Measurements from ENCODE around the gene ENO2.

ENO2 gene

GRCh38 chr12:6894321-6894720 lies 20.1 kb upstream of the ENO2 start:
- no peak overlapping the region for H3K23ac ChIP-seq (ENCODE audit: low read depth, low read length, poor library complexity)
- H3K4me1 ChIP-seq (ENCODE audit: control insufficient read depth in 2 of 2, insufficient read depth in 1 of 2, low read depth in 1 of 2, low read length in 2 of 2): peaks cover 4 to 5% of the 10 kb centered on the region in 2 donors
- H4K91ac ChIP-seq (ENCODE audit: low read depth, low read length, poor library complexity): no peak overlapping the region
- H3K4me2 ChIP-seq (ENCODE audit: insufficient read depth, low read length, poor library complexity, severe bottlenecking): no peak overlapping the region
- no CpG with 5 or more reads among the region's 3 CpGs for WGBS, 2 donors (ENCODE audit: extremely low coverage in 2 of 2, insufficient read length in 2 of 2, insufficient replicate concordance in 1 of 2)
- no peak overlapping the region for H2BK15ac ChIP-seq (ENCODE audit: low read length)
- no peak overlapping the region for H3K4ac ChIP-seq (ENCODE audit: low read length)
- no peak overlapping the region for H3K4me3 ChIP-seq (ENCODE audit: low read length in 2 of 2)
- H2BK12ac ChIP-seq (ENCODE audit: low read length): no peak overlapping the region
- H2BK5ac ChIP-seq (ENCODE audit: low read length): no peak overlapping the region
- H3K79me1 ChIP-seq (ENCODE audit: low read depth, low read length): no peaks in the 10 kb centered on the region
- no peak for DNase-seq (ENCODE audit: low spot score)
- H3K9ac ChIP-seq (ENCODE audit: low read depth, low read length, poor library complexity): no peak overlapping the region
- H3K14ac ChIP-seq (ENCODE audit: low read length): no peak overlapping the region
- H4K8ac ChIP-seq (ENCODE audit: low read depth, low read length): no peak overlapping the region
- H2BK120ac ChIP-seq (ENCODE audit: low read depth, low read length): no peak overlapping the region
- H2AFZ ChIP-seq (ENCODE audit: low read length): no peak overlapping the region
- no peaks in the 10 kb centered on the region for H3K27me3 ChIP-seq (ENCODE audit: control insufficient read depth in 3 of 3, insufficient read depth in 3 of 3, low read depth in 1 of 3, low read length in 3 of 3)
- no peak overlapping the region for H2AK5ac ChIP-seq (ENCODE audit: low read depth, low read length)
- no peaks in the 10 kb centered on the region for H3K9me3 ChIP-seq (replicated peaks in 1 of 2; ENCODE audit: control insufficient read depth in 2 of 2, insufficient read depth in 1 of 2, low read depth in 1 of 2, low read length in 2 of 2)
- no peak overlapping the region for H3K18ac ChIP-seq (ENCODE audit: low read length)
- H3K36me3 ChIP-seq (replicated peaks in 1 of 2; ENCODE audit: control insufficient read depth in 2 of 2, insufficient read depth in 2 of 2, low read length in 2 of 2): no peaks in the 10 kb centered on the region
- no peak overlapping the region for H3K27ac ChIP-seq (replicated peaks; ENCODE audit: low read length)

- H4K8ac ChIP-seq (ENCODE audit: low read depth, low read length): no peak overlapping the region
- H2BK5ac ChIP-seq (ENCODE audit: low read length): no peak overlapping the region
- no peak overlapping the region for H3K18ac ChIP-seq (ENCODE audit: low read length)
- peaks cover 0 to 2% of the 10 kb centered on the region in 2 donors for H3K4me1 ChIP-seq (ENCODE audit: control insufficient read depth in 2 of 2, insufficient read depth in 1 of 2, low read depth in 1 of 2, low read length in 2 of 2)
- no peak overlapping the region for H3K23ac ChIP-seq (ENCODE audit: low read depth, low read length, poor library complexity)
- no peaks in the 10 kb centered on the region for H3K36me3 ChIP-seq (replicated peaks in 1 of 2; ENCODE audit: control insufficient read depth in 2 of 2, insufficient read depth in 2 of 2, low read length in 2 of 2)
- no peak overlapping the region for H2AFZ ChIP-seq (ENCODE audit: low read length)
- H2BK15ac ChIP-seq (ENCODE audit: low read length): no peak overlapping the region
- DNase-seq (ENCODE audit: low spot score): no peak
- no peak overlapping the region for H3K27ac ChIP-seq (replicated peaks; ENCODE audit: low read length)
- no peaks in the 10 kb centered on the region for H3K9me3 ChIP-seq (replicated peaks in 1 of 2; ENCODE audit: control insufficient read depth in 2 of 2, insufficient read depth in 1 of 2, low read depth in 1 of 2, low read length in 2 of 2)
- H3K4me3 ChIP-seq (ENCODE audit: low read length in 2 of 2): no peak overlapping the region
- H3K4me2 ChIP-seq (ENCODE audit: insufficient read depth, low read length, poor library complexity, severe bottlenecking): no peak overlapping the region
- H2AK5ac ChIP-seq (ENCODE audit: low read depth, low read length): no peak overlapping the region
- H2BK120ac ChIP-seq (ENCODE audit: low read depth, low read length): no peak overlapping the region
- H4K91ac ChIP-seq (ENCODE audit: low read depth, low read length, poor library complexity): no peak overlapping the region
- H3K27me3 ChIP-seq (ENCODE audit: control insufficient read depth in 3 of 3, insufficient read depth in 3 of 3, low read depth in 1 of 3, low read length in 3 of 3): no peaks in the 10 kb centered on the region
- H3K14ac ChIP-seq (ENCODE audit: low read length): no peak overlapping the region
- no CpG with 5 or more reads among the region's 6 CpGs for WGBS, 2 donors (ENCODE audit: extremely low coverage in 2 of 2, insufficient read length in 2 of 2, insufficient replicate concordance in 1 of 2)
- H3K9ac ChIP-seq (ENCODE audit: low read depth, low read length, poor library complexity): peak overlapping the region; percentile 12
- no peak overlapping the region for H3K4ac ChIP-seq (ENCODE audit: low read length)
- no peaks in the 10 kb centered on the region for H3K79me1 ChIP-seq (ENCODE audit: low read depth, low read length)
- no peak overlapping the region for H2BK12ac ChIP-seq (ENCODE audit: low read length)
Measured at GRCh38 chr12:6896846-6897435, 17.4 kb upstream of the ENO2 start.

GRCh38 chr12:6899427-6899826 lies 15.0 kb upstream of the ENO2 start:
- WGBS, 2 donors (ENCODE audit: extremely low coverage in 2 of 2, insufficient read length in 2 of 2, insufficient replicate concordance in 1 of 2): no CpG with 5 or more reads among the region's 5 CpGs
- no peaks in the 10 kb centered on the region for H3K27me3 ChIP-seq (ENCODE audit: control insufficient read depth in 3 of 3, insufficient read depth in 3 of 3, low read depth in 1 of 3, low read length in 3 of 3)

GRCh38 chr12:6899837-6900519 lies 14.4 kb upstream of the ENO2 start:
- H3K4me3 ChIP-seq (ENCODE audit: low read length in 2 of 2): no peak overlapping the region
- no peak overlapping the region for H3K18ac ChIP-seq (ENCODE audit: low read length)
- no peak overlapping the region for H4K91ac ChIP-seq (ENCODE audit: low read depth, low read length, poor library complexity)
- H3K36me3 ChIP-seq (replicated peaks in 1 of 2; ENCODE audit: control insufficient read depth in 2 of 2, insufficient read depth in 2 of 2, low read length in 2 of 2): no peaks in the 10 kb centered on the region
- no peak overlapping the region for H2BK120ac ChIP-seq (ENCODE audit: low read depth, low read length)
- no peak overlapping the region for H3K4ac ChIP-seq (ENCODE audit: low read length)
- H4K8ac ChIP-seq (ENCODE audit: low read depth, low read length): no peak overlapping the region
- no peak overlapping the region for H3K9ac ChIP-seq (ENCODE audit: low read depth, low read length, poor library complexity)
- H3K9me3 ChIP-seq (replicated peaks in 1 of 2; ENCODE audit: control insufficient read depth in 2 of 2, insufficient read depth in 1 of 2, low read depth in 1 of 2, low read length in 2 of 2): no peaks in the 10 kb centered on the region
- no peak overlapping the region for H2BK15ac ChIP-seq (ENCODE audit: low read length)
- H2AFZ ChIP-seq (ENCODE audit: low read length): no peak overlapping the region
- peaks cover 3 to 6% of the 10 kb centered on the region in 2 donors for H3K4me1 ChIP-seq (ENCODE audit: control insufficient read depth in 2 of 2, insufficient read depth in 1 of 2, low read depth in 1 of 2, low read length in 2 of 2)
- H3K14ac ChIP-seq (ENCODE audit: low read length): no peak overlapping the region
- no peak overlapping the region for H2BK5ac ChIP-seq (ENCODE audit: low read length)
- H2BK12ac ChIP-seq (ENCODE audit: low read length): no peak overlapping the region
- no peak overlapping the region for H3K23ac ChIP-seq (ENCODE audit: low read depth, low read length, poor library complexity)
- DNase-seq (ENCODE audit: low spot score): no peak
- H3K27ac ChIP-seq (replicated peaks; ENCODE audit: low read length): no peak overlapping the region
- no peaks in the 10 kb centered on the region for H3K79me1 ChIP-seq (ENCODE audit: low read depth, low read length)
- H3K4me2 ChIP-seq (ENCODE audit: insufficient read depth, low read length, poor library complexity, severe bottlenecking): no peak overlapping the region
- H3K27me3 ChIP-seq (ENCODE audit: control insufficient read depth in 3 of 3, insufficient read depth in 3 of 3, low read depth in 1 of 3, low read length in 3 of 3): no peaks in the 10 kb centered on the region
- WGBS, 2 donors (ENCODE audit: extremely low coverage in 2 of 2, insufficient read length in 2 of 2, insufficient replicate concordance in 1 of 2): no CpG with 5 or more reads among the region's 10 CpGs
- H2AK5ac ChIP-seq (ENCODE audit: low read depth, low read length): no peak overlapping the region

More at GRCh38 chr12:6899427-6899826, 15.0 kb upstream of the ENO2 start:
- Histone ChIP-seq H3K4me1 (ENCODE audit: control insufficient read depth in 2 of 2, insufficient read depth in 1 of 2, low read depth in 1 of 2, low read length in 2 of 2) (peaks cover 2 to 5% of the 10 kb centered on the region in 2 donors), H2BK12ac (ENCODE audit: low read length) (no peak overlapping the region), H3K9me3 (replicated peaks in 1 of 2; ENCODE audit: control insufficient read depth in 2 of 2, insufficient read depth in 1 of 2, low read depth in 1 of 2, low read length in 2 of 2) (no peaks in the 10 kb centered on the region), H4K91ac (ENCODE audit: low read depth, low read length, poor library complexity) (no peak overlapping the region), H2BK120ac (ENCODE audit: low read depth, low read length) (no peak overlapping the region), H3K18ac (ENCODE audit: low read length) (no peak overlapping the region), H3K23ac (ENCODE audit: low read depth, low read length, poor library complexity) (no peak overlapping the region), H3K36me3 (replicated peaks in 1 of 2; ENCODE audit: control insufficient read depth in 2 of 2, insufficient read depth in 2 of 2, low read length in 2 of 2) (no peaks in the 10 kb centered on the region), H3K4me2 (ENCODE audit: insufficient read depth, low read length, poor library complexity, severe bottlenecking) (no peak overlapping the region), H4K8ac (ENCODE audit: low read depth, low read length) (no peak overlapping the region), H3K14ac (ENCODE audit: low read length) (no peak overlapping the region), H2AFZ (ENCODE audit: low read length) (no peak overlapping the region), H3K9ac (ENCODE audit: low read depth, low read length, poor library complexity) (no peak overlapping the region), H3K4ac (ENCODE audit: low read length) (no peak overlapping the region), H2BK5ac (ENCODE audit: low read length) (no peak overlapping the region), H3K79me1 (ENCODE audit: low read depth, low read length) (no peaks in the 10 kb centered on the region), H2AK5ac (ENCODE audit: low read depth, low read length) (no peak overlapping the region), H3K27ac (replicated peaks; ENCODE audit: low read length) (no peak overlapping the region), H3K4me3 (ENCODE audit: low read length in 2 of 2) (no peak overlapping the region), H2BK15ac (ENCODE audit: low read length) (no peak overlapping the region)
- no peak for DNase-seq (ENCODE audit: low spot score)
